ENCODE data around the gene ANKK1. TPM values are rescaled to one million over a fixed set of nuclear protein-coding genes. Genes with fewer than 3 reads are reported as not detected.

Gene ANKK1
- polyA plus RNA-seq, 3 donors from 2014 or later: not detected

- no peaks in the 10 kb centered on the region for H3K9me3 Mint-ChIP-seq
- no peak overlapping the region for H3K27ac Mint-ChIP-seq
- no peak overlapping the region for H3K4me3 Mint-ChIP-seq
- no peak for DNase-seq
- H3K27me3 Mint-ChIP-seq (ENCODE audit: low read depth in 3 of 3): peaks cover 0 to 7% (median 2%) of the 10 kb centered on the region in 3 donors
- no peaks in the 10 kb centered on the region for H3K4me1 Mint-ChIP-seq
- H3K36me3 Mint-ChIP-seq: no peaks in the 10 kb centered on the region
These were observed 49.2 kb downstream of the ANKK1 start for GRCh38 chr11:113436672-113437252.

GRCh38 chr11:113440816-113441215 lies 53.2 kb downstream of the ANKK1 start:
- DNase-seq: no peak
- H3K4me3 Mint-ChIP-seq: no peak overlapping the region
- no peaks in the 10 kb centered on the region for H3K4me1 Mint-ChIP-seq
- no peak overlapping the region for H3K27ac Mint-ChIP-seq
- peaks cover 0 to 7% (median 2%) of the 10 kb centered on the region in 3 donors for H3K27me3 Mint-ChIP-seq (ENCODE audit: low read depth in 3 of 3)
- no peaks in the 10 kb centered on the region for H3K9me3 Mint-ChIP-seq
- H3K36me3 Mint-ChIP-seq: no peaks in the 10 kb centered on the region

GRCh38 chr11:113444502-113445123 lies 57.0 kb downstream of the ANKK1 start:
- Mint-ChIP-seq H3K27ac (no peak overlapping the region), H3K36me3 (no peaks in the 10 kb centered on the region), H3K27me3 (ENCODE audit: low read depth in 3 of 3) (peaks cover 1 to 7% (median 6%) of the 10 kb centered on the region in 3 donors), H3K9me3 (peaks cover 0 to 2% (median 0%) of the 10 kb centered on the region in 6 donors), H3K4me3 (no peak overlapping the region), H3K4me1 (no peaks in the 10 kb centered on the region)
- no peak for DNase-seq

GRCh38 chr11:113446112-113446511 lies 58.5 kb downstream of the ANKK1 start:
- Mint-ChIP-seq H3K36me3 (no peaks in the 10 kb centered on the region), H3K4me3 (no peak overlapping the region), H3K27ac (no peak overlapping the region), H3K27me3 (ENCODE audit: low read depth in 3 of 3) (peaks cover 1 to 6% (median 5%) of the 10 kb centered on the region in 3 donors), H3K4me1 (no peaks in the 10 kb centered on the region), H3K9me3 (peaks cover 0 to 2% (median 0%) of the 10 kb centered on the region in 6 donors)
- DNase-seq: no peak

DNA sequence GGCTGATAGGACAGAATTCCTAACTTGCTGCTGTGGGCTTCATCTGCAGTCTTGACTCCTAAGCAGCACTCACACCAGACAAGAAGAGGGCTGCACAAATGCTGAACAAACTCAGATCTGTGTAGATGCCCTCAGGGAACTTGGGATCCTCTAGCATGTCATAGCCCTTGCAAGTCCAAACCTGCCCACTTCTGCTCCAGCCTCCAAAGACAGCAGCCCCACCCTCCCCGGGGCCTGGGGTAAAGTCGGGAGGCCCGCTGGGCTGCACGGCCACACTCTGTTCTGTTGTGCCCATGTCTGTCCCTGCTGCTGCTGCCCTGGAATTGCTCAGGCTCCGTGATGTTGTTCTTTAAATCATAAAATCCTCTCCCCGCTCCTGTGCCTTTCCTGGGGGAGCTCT lies 59.4 kb downstream of the ANKK1 start:
- H3K4me1 Mint-ChIP-seq: no peaks in the 10 kb centered on the region
- peaks cover 0 to 2% (median 0%) of the 10 kb centered on the region in 6 donors for H3K9me3 Mint-ChIP-seq
- H3K27me3 Mint-ChIP-seq (ENCODE audit: low read depth in 3 of 3): peaks cover 1 to 6% (median 5%) of the 10 kb centered on the region in 3 donors
- H3K4me3 Mint-ChIP-seq: no peak overlapping the region
- DNase-seq: no peak
- no peak overlapping the region for H3K27ac Mint-ChIP-seq
- no peaks in the 10 kb centered on the region for H3K36me3 Mint-ChIP-seq

DNA sequence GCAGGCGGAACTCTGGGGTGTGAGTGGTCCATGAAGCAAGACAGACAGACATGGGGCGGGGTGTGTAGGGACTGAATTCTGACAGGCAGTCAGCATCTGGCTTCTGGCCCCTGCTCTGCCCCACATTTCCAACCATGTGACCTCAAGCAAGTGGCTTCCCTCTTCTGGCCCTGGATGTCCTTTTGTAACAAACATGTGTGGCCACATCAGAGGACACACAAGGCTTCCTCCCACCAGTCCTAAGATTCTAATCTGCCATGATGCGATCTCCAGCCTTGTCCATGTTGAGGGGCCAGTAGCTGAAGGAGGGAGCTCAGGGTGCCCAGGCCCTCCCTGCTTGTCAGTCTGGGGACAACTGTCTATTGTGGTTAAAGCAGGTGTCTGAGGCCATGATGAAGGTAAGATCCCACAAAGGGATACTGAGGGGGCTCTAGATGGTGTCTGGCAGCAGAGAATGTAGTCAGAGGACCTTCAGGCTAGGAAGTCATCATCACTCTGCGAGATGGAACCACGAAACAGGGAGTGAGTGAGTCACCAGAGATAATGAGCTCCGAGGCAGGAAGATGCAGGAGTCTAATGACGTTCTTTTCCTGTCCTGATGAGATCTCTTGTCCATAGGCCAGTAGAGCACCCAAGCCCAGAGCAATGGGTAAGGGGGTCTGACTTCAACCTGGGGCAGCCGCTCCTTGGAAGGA lies 60.2 kb downstream of the ANKK1 start:
- no peak for DNase-seq

GRCh38 chr11:113448316-113448677 lies 60.7 kb downstream of the ANKK1 start:
- Mint-ChIP-seq H3K9me3 (peaks cover 0 to 2% (median 0%) of the 10 kb centered on the region in 6 donors), H3K36me3 (no peaks in the 10 kb centered on the region), H3K27me3 (ENCODE audit: low read depth in 3 of 3) (peaks cover 3 to 6% (median 5%) of the 10 kb centered on the region in 3 donors), H3K27ac (no peak overlapping the region), H3K4me3 (no peak overlapping the region), H3K4me1 (no peaks in the 10 kb centered on the region)
- no peak for DNase-seq

More for the DNA sequence above, 60.2 kb downstream of the ANKK1 start:
- H3K27me3 Mint-ChIP-seq (ENCODE audit: low read depth in 3 of 3): peaks cover 3 to 6% (median 5%) of the 10 kb centered on the region in 3 donors
- H3K27ac Mint-ChIP-seq: no peak overlapping the region
- peaks cover 0 to 2% (median 0%) of the 10 kb centered on the region in 6 donors for H3K9me3 Mint-ChIP-seq
- H3K36me3 Mint-ChIP-seq: no peaks in the 10 kb centered on the region
- no peaks in the 10 kb centered on the region for H3K4me1 Mint-ChIP-seq
- H3K4me3 Mint-ChIP-seq: no peak overlapping the region

DNA sequence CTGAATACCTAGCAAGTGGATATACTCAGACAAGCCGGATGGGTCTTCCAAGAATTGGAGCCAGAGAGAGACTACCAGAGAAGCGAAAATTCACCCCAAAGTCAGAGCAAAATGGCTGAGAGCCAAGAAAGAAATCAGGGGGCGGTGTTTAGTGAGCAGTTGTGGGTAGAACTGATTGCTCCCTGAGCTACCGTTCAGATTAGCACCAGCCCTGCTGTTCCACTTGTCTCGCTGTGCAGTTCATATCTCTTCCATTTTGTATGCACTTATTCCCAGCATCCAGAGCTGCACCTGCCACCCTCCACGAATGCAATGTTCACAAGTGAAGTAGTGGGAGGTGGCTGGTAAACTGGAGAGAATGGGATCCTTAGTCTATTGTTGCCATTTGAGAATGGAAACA lies 62.2 kb downstream of the ANKK1 start:
- Mint-ChIP-seq H3K27me3 (ENCODE audit: low read depth in 3 of 3) (peaks cover 3 to 8% (median 4%) of the 10 kb centered on the region in 3 donors), H3K36me3 (no peaks in the 10 kb centered on the region), H3K4me3 (no peak overlapping the region), H3K9me3 (peaks cover 0 to 2% (median 0%) of the 10 kb centered on the region in 6 donors), H3K4me1 (no peaks in the 10 kb centered on the region), H3K27ac (no peak overlapping the region)
- DNase-seq: no peak

Other genes with a start within 250 kb of the ANKK1 start
- gene TTC12, start 73.2 kb upstream of the ANKK1 start, polyA plus RNA-seq: 1 to 10 TPM; 2.6 to 7.7 (median 5.5) TPM
- not detected for gene DRD2, start 87.6 kb downstream of the ANKK1 start, polyA plus RNA-seq